Breast epithelium (tissue), 4 donors: ENCODE results near the gene SLC12A7. TPM values are rescaled to one million over a fixed set of nuclear protein-coding genes. Genes with fewer than 3 reads are reported as not detected.

Source experiments
- DNase-seq, 2 donors: peaks; one replicate each; pipeline ENCODE4 v3.0.0-alpha.2; 2019; ENCODE audit warnings: low spot score in 2 of 2
- H3K27ac ChIP-seq, 2 donors: fragments of 200-600 bp; sonication (generic) in 1 of 2; one replicate each; pipeline ENCODE4 v1.5.1; 2016 to 2019; ENCODE audit warnings: mild to moderate bottlenecking in 1 of 2
- H3K27me3 ChIP-seq, 2 donors: fragments of 200-600 bp; sonication (generic) in 1 of 2; one replicate each; pipeline versions ENCODE4 v1.5.1 to v1.6.0; 2017 to 2019; ENCODE audit warnings: control low read depth in 1 of 2, mild to moderate bottlenecking in 1 of 2
- H3K36me3 ChIP-seq: fragments of 200-600 bp; one replicate; pipeline ENCODE4 v1.5.1; 2019
- H3K4me1 ChIP-seq, 2 donors: fragments of 200-600 bp; sonication (generic); one replicate each; pipeline ENCODE4 v1.5.1; 2016 to 2019; ENCODE audit warnings: control low read depth in 1 of 2
- H3K4me3 ChIP-seq, 3 donors: fragments of 200-600 bp; sonication (generic); 1 replicate in 2 of 3; 2 replicates in 1 of 3; pipeline ENCODE4 v1.5.1; 2016 to 2019; ENCODE audit warnings: mild to moderate bottlenecking in 3 of 3, moderate library complexity in 2 of 3
- H3K9me3 ChIP-seq, 2 donors: fragments of 200-600 bp; sonication (generic) in 1 of 2; one replicate each; pipeline ENCODE4 v1.5.1; 2016 to 2019; ENCODE audit warnings: control low read depth in 1 of 2
- POLR2A ChIP-seq: fragments of 450-650 bp; IDR thresholded peaks from one replicate; pipeline ENCODE4 v1.6.1; 2016; ENCODE audit warnings: antibody characterized with exemption, mild to moderate bottlenecking, moderate library complexity
- POLR2AphosphoS5 ChIP-seq, 3 donors: sonication (generic); formaldehyde crosslinking; IDR thresholded peaks; one replicate each; pipeline ENCODE4 v1.6.1; 2017; ENCODE audit warnings: antibody characterized with exemption in 3 of 3
- intact Hi-C: fragments of 100-400 bp; cut with DNase I; formaldehyde crosslinking; loops from one replicate; pipeline ENCODE4 v1.15.1; 2023; ENCODE audit warnings: low total_unique reads
- total RNA-seq, 3 donors: library from RNA; depleted of rRNA; stranded (reverse); fragments of >200 nt; gene quantifications; one replicate each; pipeline ENCODE4 v1.1.0, GENCODE V29; 2016
- TF ChIP-seq, protein P1 (sequence below), 3 donors: fragments of 450-650 bp; IDR thresholded peaks; one replicate each; pipeline ENCODE4 v1.5.1; 2016 to 2017; ENCODE audit warnings: antibody characterized with exemption in 3 of 3, mild to moderate bottlenecking in 3 of 3, moderate library complexity in 3 of 3

The SLC12A7 gene
- total RNA-seq, 3 donors from 2014 or later, result 21.4 to 31.5 (median 25.0) TPM

DNA sequence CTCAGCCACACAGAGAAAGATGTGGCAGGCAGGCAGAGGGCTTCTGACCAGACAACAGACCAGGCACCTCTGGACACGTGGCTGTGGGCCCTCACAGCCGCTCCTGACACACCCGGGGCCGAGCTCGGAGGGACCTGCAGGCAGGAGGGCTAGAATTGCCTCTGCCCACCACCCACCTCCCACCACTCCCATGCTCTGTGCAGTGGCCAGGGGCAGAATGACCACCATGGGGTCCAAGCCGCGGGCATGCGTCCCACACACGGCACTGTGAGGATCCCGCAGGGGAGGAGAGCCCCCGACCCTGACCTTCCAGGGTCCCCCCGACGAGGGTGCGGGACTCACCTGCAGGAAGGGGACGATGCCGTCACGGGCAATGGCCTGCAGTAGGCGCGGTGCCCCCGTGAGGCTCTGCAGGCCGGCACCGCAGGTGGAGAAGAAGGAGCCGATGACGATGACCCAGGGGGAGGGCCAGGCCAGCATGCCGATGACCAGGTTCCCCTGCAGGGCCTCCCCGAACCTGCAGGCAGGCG is 34.3 kb downstream of the SLC12A7 start:
- TF ChIP-seq, protein P1, sequence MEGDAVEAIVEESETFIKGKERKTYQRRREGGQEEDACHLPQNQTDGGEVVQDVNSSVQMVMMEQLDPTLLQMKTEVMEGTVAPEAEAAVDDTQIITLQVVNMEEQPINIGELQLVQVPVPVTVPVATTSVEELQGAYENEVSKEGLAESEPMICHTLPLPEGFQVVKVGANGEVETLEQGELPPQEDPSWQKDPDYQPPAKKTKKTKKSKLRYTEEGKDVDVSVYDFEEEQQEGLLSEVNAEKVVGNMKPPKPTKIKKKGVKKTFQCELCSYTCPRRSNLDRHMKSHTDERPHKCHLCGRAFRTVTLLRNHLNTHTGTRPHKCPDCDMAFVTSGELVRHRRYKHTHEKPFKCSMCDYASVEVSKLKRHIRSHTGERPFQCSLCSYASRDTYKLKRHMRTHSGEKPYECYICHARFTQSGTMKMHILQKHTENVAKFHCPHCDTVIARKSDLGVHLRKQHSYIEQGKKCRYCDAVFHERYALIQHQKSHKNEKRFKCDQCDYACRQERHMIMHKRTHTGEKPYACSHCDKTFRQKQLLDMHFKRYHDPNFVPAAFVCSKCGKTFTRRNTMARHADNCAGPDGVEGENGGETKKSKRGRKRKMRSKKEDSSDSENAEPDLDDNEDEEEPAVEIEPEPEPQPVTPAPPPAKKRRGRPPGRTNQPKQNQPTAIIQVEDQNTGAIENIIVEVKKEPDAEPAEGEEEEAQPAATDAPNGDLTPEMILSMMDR (IDR thresholded peaks at IDR 0.05), result no peak
- TF ChIP-seq POLR2AphosphoS5 (IDR thresholded peaks at IDR 0.05), result no peak
- TF ChIP-seq POLR2A, result no peak
- Histone ChIP-seq H3K27me3 (no peaks in the 10 kb centered on the region), H3K9me3 (no peaks in the 10 kb centered on the region), H3K4me1 (no peaks in the 10 kb centered on the region), H3K4me3 (no peak overlapping the region), H3K27ac (no peak overlapping the region), H3K36me3 (peaks cover 3% of the 10 kb centered on the region)
- intact Hi-C loops, result no loop called here
- no peak for DNase-seq

DNA sequence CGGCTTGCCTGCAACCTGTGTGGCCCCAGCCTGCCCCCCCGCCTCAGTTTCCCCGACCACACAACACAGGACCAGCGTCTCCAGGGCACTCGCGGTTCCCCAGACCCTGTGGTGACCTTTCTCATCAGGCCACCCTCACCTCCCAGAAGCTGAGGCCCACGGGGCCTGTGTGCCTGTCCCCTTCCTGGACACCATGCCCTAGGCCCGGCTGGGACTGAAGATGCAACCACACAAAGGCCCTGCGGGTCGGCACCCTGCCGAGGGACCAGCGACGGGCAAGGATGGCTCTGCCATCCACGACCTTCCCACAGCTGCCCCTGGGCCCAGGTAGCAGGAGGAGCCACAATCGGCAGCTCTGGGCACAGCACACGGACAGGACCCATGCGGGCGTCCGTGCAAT is 34.8 kb downstream of the SLC12A7 start:
- H3K36me3 ChIP-seq, result peaks cover 3% of the 10 kb centered on the region
- no peak for TF ChIP-seq POLR2AphosphoS5 (IDR thresholded peaks at IDR 0.05)
- TF ChIP-seq, protein P1 (IDR thresholded peaks at IDR 0.05), result no peak
- TF ChIP-seq POLR2A, result no peak
- H3K4me1 ChIP-seq, result no peaks in the 10 kb centered on the region

DNA sequence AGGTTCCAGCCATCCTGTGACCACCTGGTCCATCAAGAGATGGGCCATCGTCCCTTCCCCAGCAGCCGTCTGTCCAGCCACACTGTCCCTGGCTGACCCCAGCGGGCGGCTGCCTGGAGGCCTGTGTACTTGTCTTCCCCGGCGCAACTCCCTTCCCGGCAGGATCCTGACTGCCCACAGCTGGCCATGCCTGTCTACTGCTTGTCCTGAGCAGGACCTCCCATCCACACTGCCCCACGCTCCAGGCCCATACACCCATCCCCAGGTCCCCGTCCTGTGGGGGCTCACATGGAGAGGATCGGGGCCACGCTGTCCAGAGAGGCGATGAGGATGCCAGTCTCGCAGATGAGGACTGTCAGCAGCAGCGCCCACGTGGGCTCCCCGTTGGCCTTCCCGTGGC is 35.5 kb downstream of the SLC12A7 start:
- H3K4me3 ChIP-seq, result no peak overlapping the region
- no peaks in the 10 kb centered on the region for H3K27me3 ChIP-seq
- no peak overlapping the region for H3K27ac ChIP-seq
- H3K4me1 ChIP-seq, result no peaks in the 10 kb centered on the region
- no peaks in the 10 kb centered on the region for H3K9me3 ChIP-seq
- TF ChIP-seq, protein P1 (IDR thresholded peaks at IDR 0.05), result no peak
- TF ChIP-seq POLR2AphosphoS5 (IDR thresholded peaks at IDR 0.05) (no peak), POLR2A (no peak)
- no peak for DNase-seq
- peaks cover 3% of the 10 kb centered on the region for H3K36me3 ChIP-seq
- intact Hi-C loops, result no loop called here

More for the DNA sequence above, 34.8 kb downstream of the SLC12A7 start:
- H3K9me3 ChIP-seq, result no peaks in the 10 kb centered on the region
- intact Hi-C loops, result no loop called here
- no peak for DNase-seq
- no peak overlapping the region for H3K4me3 ChIP-seq
- H3K27ac ChIP-seq, result no peak overlapping the region
- no peaks in the 10 kb centered on the region for H3K27me3 ChIP-seq

DNA sequence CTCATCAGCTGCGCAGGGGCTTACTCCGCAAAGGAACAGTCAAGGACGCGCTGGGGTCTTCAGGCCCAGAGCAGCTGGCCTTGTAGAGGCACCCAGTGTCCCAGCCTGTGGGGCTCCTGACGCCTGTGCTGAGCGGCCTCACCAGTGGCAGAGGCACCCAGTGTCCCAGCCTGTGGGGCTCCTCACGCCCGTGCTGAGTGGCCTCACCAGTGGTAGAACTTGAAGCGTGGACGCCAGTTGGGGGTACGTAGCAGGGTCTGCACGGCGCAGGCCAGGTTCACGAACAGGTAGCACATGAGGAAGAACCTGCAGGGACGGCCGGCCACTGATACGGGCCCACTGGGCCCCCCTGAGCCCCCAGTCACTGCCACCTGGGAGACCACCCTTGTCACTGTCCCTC is 35.9 kb downstream of the SLC12A7 start:
- DNase-seq, result no peak
- peaks cover 3% of the 10 kb centered on the region for H3K36me3 ChIP-seq
- H3K27ac ChIP-seq, result no peak overlapping the region
- no peaks in the 10 kb centered on the region for H3K4me1 ChIP-seq
- intact Hi-C loops, result no loop called here
- TF ChIP-seq POLR2A, result no peak
- TF ChIP-seq, protein P1 (IDR thresholded peaks at IDR 0.05), result no peak
- TF ChIP-seq POLR2AphosphoS5 (IDR thresholded peaks at IDR 0.05), result no peak
- no peaks in the 10 kb centered on the region for H3K27me3 ChIP-seq
- no peak overlapping the region for H3K4me3 ChIP-seq
- H3K9me3 ChIP-seq, result no peaks in the 10 kb centered on the region

DNA sequence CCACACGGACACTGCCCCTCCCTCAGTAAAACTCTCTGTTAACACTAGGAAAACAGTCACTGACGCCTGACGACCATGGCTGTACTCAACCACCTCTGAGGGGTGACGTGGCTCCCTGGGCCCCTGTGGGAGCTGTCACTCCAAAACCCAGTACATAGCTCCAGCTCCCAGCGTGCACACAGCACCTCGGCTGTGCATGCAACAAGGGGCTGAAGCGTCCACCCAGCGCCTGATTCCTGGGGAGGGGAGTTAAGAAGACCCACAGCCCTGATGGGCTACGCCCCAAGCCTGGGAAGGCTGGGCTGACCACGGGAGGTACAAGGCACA is 36.3 kb downstream of the SLC12A7 start:
- Histone ChIP-seq H3K4me3 (no peak overlapping the region), H3K27me3 (no peaks in the 10 kb centered on the region), H3K4me1 (no peaks in the 10 kb centered on the region), H3K27ac (no peak overlapping the region), H3K9me3 (no peaks in the 10 kb centered on the region), H3K36me3 (peaks cover 3% of the 10 kb centered on the region)
- DNase-seq, result no peak
- TF ChIP-seq, protein P1 (IDR thresholded peaks at IDR 0.05), result no peak
- TF ChIP-seq POLR2A, result no peak
- no peak for TF ChIP-seq POLR2AphosphoS5 (IDR thresholded peaks at IDR 0.05)
- intact Hi-C loops, result no loop called here
